Adipose tissue (tissue), 3 donors: ENCODE data around the gene ISM1. TPM values are rescaled to one million over a fixed set of nuclear protein-coding genes. Genes with fewer than 3 reads are reported as not detected.
"Not testable (repeated sequence)": the region's sequence is repeated elsewhere in the genome, so short reads cannot be mapped to it uniquely, and the experiment has no call there.

ENCODE experiments used
- H3K27ac ChIP-seq: one replicate; pipeline ENCODE4 v1.5.1; 2013; ENCODE audit warnings: low read depth, low read length
- WGBS, 3 donors: extraction: QIAGEN DNeasy Blood & Tissue Kit; methylation state at CpG; one replicate each; pipeline ENCODE4 v1.1.7; 2013; 5-methylcytosine and 5-hydroxymethylcytosine counted together
- polyA plus RNA-seq, 3 donors: library from polyadenylated mRNA; stranded (reverse); fragments of 200-250 nt; gene quantifications; one replicate each; pipeline ENCODE4 v1.2.3, GENCODE V29; 2013
- donor health status: healthy with polysubstance abuse.
- donor health status: Bipolar disorder and iron deficiency.
- donor health status: healthy.

The ISM1 gene
- polyA plus RNA-seq, 3 donors: 1.0 to 9.3 (median 3.6) TPM

- H3K27ac ChIP-seq: no peak overlapping the region
- WGBS, 3 donors: 16 to 23% (median 20%) methylated on average over 37 to 38 of the region's 38 CpGs
Observed at GRCh38 chr20:13219327-13220193, 1.5 kb upstream of the ISM1 start.

DNA sequence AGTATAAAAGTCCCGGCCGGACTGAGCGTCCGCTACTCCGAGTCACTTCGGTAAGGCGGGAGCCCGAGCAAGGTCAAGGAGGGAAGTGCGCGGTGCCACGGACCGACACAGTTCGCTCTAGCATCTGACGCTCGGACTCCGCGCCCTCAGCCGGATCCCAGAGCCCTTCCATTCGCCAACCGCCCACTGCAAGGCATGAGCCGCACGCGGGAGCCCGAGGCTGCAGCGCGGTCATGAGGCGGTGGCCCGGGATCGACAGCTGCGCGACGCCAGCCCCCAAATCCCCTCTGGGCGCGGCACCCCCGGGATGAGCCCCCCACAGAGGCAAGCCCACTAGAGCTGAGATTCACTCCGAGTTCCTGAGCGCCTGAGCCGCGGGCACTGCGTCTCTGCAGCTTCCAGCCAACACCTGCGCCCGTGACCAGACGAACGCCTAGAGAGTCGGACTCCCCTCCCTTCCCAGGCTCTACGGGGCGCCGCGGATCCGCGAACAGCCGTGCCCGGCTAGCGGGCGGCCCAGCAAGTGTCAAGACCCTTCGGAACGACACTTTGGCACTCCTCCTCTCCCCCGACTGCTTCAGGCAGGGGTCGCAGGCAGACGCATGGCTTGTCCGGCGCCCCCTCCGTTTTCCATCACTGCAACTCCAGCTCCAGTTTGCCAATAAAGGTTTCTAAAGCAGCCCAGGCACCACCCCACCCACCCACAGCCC, 725 bp upstream of the ISM1 start:
- 1 to 2% (median 1%) methylated on average over 63 of the region's 63 CpGs for WGBS, 3 donors
- no peak overlapping the region for H3K27ac ChIP-seq

DNA sequence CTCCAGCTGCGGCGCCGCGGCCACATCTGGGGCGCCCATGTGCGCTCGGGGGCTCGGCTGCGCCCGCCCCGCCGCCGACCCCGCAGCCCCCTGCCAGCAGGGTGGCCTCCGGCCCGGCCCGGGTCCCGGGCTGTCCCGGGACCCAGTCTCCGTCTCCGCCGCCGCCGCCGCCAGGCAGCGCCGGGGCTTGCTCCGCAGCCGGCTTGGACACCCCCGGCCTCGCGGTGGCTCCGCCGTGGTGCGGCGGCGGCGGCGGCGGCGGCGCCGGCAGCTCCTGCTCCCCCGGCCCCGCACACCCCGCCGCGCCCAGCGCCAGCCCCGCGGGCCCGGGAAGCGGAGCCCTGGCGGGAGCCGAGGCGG, 219 bp downstream of the ISM1 start:
- 0% methylated on average over 9 to 51 of the region's 56 CpGs for WGBS, 3 donors
- H3K27ac ChIP-seq: no peak overlapping the region

- H3K27ac ChIP-seq: no peak overlapping the region
- WGBS, 3 donors: 2 to 3% (median 2%) methylated on average over 39 to 59 of the region's 59 CpGs
Observed at GRCh38 chr20:13221673-13222318, 722 bp downstream of the ISM1 start.

DNA sequence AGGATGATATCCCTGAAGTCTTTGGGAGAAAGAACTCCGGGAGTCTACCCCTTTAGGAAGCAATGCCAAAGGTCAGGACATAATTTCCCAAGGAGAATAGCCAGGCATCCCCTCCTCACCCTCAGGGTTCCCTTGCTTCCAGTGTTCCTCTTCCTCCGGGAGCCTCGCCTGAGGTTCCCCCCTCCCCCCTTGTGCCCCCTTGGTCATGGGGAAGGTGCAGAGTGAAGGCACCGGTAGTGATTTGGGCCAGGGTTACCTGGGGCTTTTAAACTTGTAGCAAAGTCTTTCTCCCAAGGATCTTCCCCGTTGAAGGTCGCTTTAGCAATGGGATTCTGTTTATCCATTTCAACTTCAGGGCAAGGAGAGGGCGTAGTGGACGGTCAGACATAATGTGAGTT, 1.2 kb downstream of the ISM1 start:
- 33 to 49% (median 40%) methylated on average over 8 of the region's 8 CpGs for WGBS, 3 donors
- H3K27ac ChIP-seq: no peak overlapping the region

DNA sequence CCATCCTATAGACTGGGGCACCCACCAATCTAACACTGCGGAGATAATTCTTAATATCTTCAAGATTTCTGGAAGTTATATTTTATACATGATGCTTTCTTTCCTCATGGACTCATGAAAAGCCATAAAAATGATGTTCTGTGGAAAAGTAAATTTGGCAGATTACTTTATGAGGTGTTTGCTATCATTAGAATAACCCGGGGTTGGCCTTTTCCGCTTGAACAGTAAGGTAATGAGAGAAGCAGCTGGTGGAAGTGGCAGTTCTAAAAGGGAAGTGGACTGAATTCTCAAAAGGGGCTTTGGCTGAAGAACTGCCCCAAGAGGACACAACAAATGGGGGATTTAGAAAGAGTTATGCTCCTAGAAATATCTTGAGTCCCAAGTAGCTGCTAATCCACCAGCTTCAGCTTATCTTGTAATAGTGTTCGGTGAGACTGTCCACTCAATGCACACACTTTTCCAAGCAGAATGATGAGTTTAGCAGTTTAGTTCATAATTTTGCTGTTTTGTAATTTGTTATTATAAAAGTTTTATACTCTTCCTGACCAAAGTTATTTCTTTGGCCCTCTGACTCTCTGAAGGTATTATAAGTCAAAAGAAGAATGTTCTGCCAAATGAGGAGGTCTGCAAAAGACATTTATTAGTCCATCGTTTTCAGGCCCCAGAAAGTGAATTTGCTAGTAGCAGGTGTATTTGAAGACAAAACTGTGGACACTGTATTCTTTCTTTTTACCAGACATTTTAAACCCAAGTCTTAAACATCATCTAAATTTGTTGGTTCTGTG, 2.9 kb downstream of the ISM1 start:
- H3K27ac ChIP-seq: no peak overlapping the region
- 65 to 74% (median 67%) methylated on average over 5 of the region's 5 CpGs for WGBS, 3 donors

DNA sequence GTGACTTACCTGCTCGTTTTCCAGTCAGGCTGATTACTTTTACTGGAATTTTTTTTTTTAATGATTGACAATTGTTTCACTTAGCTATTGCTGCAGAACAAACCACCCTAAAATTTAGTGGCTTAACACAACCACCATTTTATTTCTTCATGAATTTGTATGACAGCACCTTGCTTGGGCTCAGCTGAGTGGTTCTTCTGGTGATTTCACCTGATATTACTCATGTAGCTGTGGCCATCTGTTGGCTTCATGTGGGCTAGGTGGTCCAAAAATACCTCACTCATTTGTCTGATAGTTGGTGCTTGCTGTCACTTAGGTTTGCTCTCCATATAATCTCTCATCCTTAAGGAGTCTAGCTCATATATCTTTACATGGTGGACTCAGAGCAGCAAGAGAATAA, 5.3 kb downstream of the ISM1 start:
- 62 to 77% (median 75%) methylated on average over 1 of the region's 1 CpG for WGBS, 3 donors
- no peak overlapping the region for H3K27ac ChIP-seq

- WGBS, 3 donors: 75 to 83% (median 83%) methylated on average over 2 of the region's 2 CpGs
- no peak overlapping the region for H3K27ac ChIP-seq
Observed at GRCh38 chr20:13228771-13229170, 7.7 kb downstream of the ISM1 start.

DNA sequence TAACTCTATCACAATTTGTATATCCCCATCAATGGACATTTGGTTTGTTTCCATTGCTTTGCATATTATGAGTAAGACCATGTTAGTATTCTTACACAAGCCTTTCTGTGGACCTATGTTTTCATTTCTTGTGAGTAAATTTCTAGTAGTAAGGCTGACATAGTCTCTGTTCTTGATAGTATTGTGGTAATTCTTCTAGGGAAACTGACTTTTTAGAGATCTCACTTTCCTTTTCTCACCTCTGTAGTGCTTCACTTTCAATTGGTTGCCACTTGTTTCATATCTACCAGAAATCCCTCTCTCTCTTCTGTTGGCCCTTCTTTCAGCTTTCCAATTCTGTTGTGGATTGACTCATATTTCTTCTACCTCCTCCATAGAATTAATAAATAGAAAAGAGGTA, 8.5 kb downstream of the ISM1 start:
- no peak overlapping the region for H3K27ac ChIP-seq

DNA sequence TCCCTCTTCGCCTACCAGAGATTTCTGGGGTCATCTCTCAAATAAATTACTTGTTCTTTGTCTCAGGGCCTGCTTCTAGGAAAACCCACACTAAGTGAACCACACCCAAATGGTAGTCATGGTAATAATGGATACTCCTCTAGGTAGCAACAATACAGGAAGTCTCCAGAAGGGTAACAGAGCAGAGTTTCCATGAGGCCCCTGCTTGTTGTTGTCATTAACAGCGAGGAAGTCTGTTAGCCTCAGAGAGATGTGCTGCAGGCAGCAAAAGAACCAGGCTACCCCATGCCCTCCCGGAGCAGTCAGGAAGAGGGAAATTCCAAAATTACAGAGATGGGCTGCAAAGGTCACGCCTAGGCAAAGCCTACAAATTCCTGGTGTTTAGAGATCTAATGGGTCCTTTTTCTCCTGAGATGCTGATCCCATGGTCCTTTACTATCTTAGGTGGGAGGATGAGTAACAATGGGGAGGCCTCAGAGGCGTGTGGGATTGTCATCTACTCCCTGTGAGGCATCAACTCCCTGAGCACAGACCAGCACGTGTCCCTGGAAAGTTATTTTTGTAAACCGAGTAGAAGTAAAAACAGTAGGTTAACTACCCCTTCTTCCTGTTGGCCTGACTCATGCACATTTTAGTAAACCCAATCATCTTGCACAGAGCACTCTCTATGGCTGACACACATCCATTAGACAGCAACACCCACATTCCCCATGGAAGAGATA, 10.1 kb downstream of the ISM1 start:
- H3K27ac ChIP-seq: no peak overlapping the region
- 57 to 73% (median 61%) methylated on average over 7 of the region's 7 CpGs for whole genome bisulfite sequencing, 3 donors

DNA sequence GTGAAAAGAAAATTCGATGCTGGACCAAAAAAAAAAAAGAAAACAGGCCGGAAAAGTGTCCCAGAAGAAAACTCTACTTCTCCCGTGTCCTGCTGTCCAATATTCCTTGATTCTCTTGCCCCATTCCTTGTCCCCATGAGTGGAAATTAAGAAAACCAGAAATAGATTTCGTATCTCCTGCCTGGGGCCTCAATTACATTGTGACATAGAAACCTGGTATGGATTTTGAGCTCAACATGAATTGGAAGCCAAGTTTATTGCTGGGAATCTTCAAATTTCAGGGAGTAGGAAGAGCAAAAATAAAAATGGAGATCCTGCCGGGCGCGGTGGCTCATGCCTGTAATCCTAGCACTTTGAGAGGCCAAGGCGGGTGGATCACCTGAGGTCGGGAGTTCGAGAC, 11.9 kb downstream of the ISM1 start:
- H3K27ac ChIP-seq: no peak overlapping the region
- WGBS, 3 donors: 88 to 96% (median 94%) methylated on average over 10 of the region's 10 CpGs

DNA sequence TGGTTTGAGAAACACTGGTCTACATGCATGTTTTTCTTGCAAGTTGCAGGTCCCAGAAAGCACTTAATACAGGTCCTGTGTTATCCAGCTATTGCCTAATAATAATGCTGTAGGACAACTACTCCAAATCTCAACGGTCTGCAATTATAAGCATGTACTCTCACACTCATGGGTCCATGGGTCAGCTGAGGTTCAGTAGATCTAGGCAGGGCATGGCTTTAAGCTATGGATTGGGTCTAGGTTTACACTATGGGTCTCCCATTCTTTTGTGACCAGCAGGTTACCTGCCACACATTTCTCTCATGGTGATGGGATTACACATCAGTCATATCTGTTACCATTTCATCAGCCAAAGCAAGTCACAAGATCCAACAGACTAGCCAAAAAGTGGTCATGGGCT, 13.9 kb downstream of the ISM1 start:
- 72 to 83% (median 83%) methylated on average over 1 of the region's 1 CpG for WGBS, 3 donors
- no peak overlapping the region for H3K27ac ChIP-seq

GRCh38 chr20:13236360-13236759, 15.3 kb downstream of the ISM1 start:
- 79 to 90% (median 83%) methylated on average over 2 of the region's 2 CpGs for WGBS, 3 donors
- not testable (repeated sequence) for H3K27ac ChIP-seq

DNA sequence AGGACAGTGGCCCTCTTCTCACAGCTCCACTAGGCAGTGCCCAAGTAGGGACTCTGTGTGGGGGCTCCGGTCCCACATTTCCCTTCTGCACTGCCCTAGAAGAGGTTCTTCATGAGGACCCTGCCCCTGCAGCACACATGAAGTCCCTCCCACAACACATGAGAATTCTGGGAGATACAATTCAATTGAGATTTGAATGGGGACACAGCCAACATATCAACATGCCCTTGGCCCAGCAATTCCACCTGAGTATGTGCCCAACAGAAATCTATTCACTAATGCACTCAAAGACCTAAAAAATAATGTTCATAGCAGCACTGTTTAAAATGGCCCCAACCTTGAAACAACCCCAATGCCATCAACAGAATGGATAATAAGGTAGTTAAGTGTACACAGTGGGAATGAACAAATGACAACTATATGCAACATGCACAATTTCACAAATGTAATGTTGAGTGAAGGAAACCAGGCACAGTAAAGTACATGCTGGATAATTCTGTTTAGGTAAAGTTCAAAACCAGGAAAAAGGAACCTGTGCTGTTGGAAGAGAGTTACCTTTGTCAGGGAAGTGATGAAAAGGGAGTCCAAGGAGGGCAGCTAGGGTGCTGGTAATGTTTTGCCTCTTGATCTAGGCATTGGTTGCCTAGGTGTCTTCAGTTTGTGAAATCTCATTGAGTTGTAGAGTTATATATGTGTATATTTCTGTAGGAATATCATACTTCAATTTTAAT, 16.1 kb downstream of the ISM1 start:
- H3K27ac ChIP-seq: no peak overlapping the region
- WGBS, 3 donors: 78 to 93% (median 89%) methylated on average over 1 of the region's 1 CpG

DNA sequence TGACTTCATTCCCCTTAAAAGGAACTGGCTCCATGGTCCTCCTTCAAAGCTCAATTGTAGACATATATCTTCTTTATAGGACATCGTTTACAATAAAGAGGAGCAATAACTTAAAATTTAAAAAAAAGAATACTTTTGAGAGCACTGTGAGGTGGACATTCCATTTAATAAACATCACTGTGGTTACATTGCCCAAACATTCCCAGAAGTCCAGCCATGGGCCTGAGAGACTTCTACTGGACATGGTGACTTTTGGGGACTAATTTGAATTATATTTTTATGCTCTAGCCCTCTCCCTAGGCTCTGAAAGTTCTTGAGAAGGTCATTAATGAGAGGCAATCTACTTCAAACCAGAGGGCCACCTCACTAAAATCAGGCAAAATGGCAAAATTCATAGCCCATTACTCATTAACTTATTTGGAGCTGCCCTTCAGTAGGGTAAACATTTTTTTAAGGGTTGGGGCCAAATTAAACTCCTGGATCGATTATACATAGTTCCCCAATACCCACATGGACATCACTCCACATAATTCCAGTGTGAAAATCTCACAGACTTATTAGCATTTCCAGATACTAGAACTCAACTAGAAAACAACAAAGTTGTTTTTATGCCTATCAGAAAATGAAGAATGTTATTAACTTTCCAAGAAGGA, 17.1 kb downstream of the ISM1 start:
- 61 to 88% (median 79%) methylated on average over 2 of the region's 2 CpGs for WGBS, 3 donors
- H3K27ac ChIP-seq: no peak overlapping the region

GRCh38 chr20:13243826-13244376, 22.8 kb downstream of the ISM1 start:
- H3K27ac ChIP-seq: no peak overlapping the region
- WGBS, 3 donors: 84 to 93% (median 84%) methylated on average over 2 of the region's 2 CpGs

- no peak overlapping the region for H3K27ac ChIP-seq
- 72 to 85% (median 83%) methylated on average over 2 of the region's 2 CpGs for WGBS, 3 donors
Observed at GRCh38 chr20:13245250-13245723, 24.2 kb downstream of the ISM1 start.
